Chondrocyte (in vitro differentiated cells): Measurements from ENCODE around the gene LRRC51. TPM values are rescaled to one million over a fixed set of nuclear protein-coding genes. Genes with fewer than 3 reads are reported as not detected.

ENCODE experiments used
- DNase-seq: peaks from one replicate; pipeline ENCODE4 v3.0.0; 2021; ENCODE audit warnings: mixed read lengths, low spot score
- H3K27ac Mint-ChIP-seq: one replicate; pipeline ENCODE4 v1.8.0; 2021; ENCODE audit warnings: mild to moderate bottlenecking, moderate library complexity, mixed read lengths; ENCODE audit not compliant: unreplicated experiment
- H3K27me3 Mint-ChIP-seq: 2 replicates; pipeline ENCODE4 v1.8.0; 2021; ENCODE audit warnings: low read depth, mixed read lengths
- H3K36me3 Mint-ChIP-seq: 2 replicates; pipeline ENCODE4 v1.8.0; 2021; ENCODE audit warnings: low read depth, mixed read lengths
- H3K4me1 Mint-ChIP-seq: 2 replicates; pipeline ENCODE4 v1.8.0; 2021; ENCODE audit warnings: low read depth, mild to moderate bottlenecking, mixed read lengths
- H3K4me3 Mint-ChIP-seq: one replicate; pipeline ENCODE4 v1.8.0; 2021; ENCODE audit warnings: mild to moderate bottlenecking, moderate library complexity, mixed read lengths; ENCODE audit not compliant: unreplicated experiment
- H3K9me3 Mint-ChIP-seq: 2 replicates; pipeline ENCODE4 v1.8.0; 2021; ENCODE audit warnings: low read depth, mixed read lengths
- CTCF ChIP-seq: fragments of 200-600 bp; sonication (generic); IDR thresholded peaks from 2 replicates; pipeline ENCODE4 v1.5.0; 2021; ENCODE audit warnings: antibody characterized with exemption, mild to moderate bottlenecking, moderate library complexity
- total RNA-seq: library from RNA; stranded (reverse); gene quantifications from 3 replicates; pipeline ENCODE4 v1.2.1, GENCODE V29; 2021

Gene LRRC51
- total RNA-seq, 1 donor from 2014 or later: 6.0 TPM

- H3K4me3 Mint-ChIP-seq: no peak overlapping the region
- H3K4me1 Mint-ChIP-seq: peaks cover 16% of the 10 kb centered on the region
- no peak overlapping the region for H3K27ac Mint-ChIP-seq
- no peak for DNase-seq
- H3K36me3 Mint-ChIP-seq: no peaks in the 10 kb centered on the region
- no peaks in the 10 kb centered on the region for H3K9me3 Mint-ChIP-seq
- TF ChIP-seq CTCF: no peak
- no peaks in the 10 kb centered on the region for H3K27me3 Mint-ChIP-seq
These were observed 3.4 kb downstream of the LRRC51 start for GRCh38 chr11:72084076-72084475.

GRCh38 chr11:72084965-72085364 is 4.3 kb downstream of the LRRC51 start:
- Mint-ChIP-seq H3K36me3 (peaks cover 1% of the 10 kb centered on the region), H3K4me1 (peaks cover 11% of the 10 kb centered on the region), H3K27ac (no peak overlapping the region), H3K4me3 (no peak overlapping the region), H3K9me3 (no peaks in the 10 kb centered on the region), H3K27me3 (no peaks in the 10 kb centered on the region)
- no peak for TF ChIP-seq CTCF
- no peak for DNase-seq

DNA sequence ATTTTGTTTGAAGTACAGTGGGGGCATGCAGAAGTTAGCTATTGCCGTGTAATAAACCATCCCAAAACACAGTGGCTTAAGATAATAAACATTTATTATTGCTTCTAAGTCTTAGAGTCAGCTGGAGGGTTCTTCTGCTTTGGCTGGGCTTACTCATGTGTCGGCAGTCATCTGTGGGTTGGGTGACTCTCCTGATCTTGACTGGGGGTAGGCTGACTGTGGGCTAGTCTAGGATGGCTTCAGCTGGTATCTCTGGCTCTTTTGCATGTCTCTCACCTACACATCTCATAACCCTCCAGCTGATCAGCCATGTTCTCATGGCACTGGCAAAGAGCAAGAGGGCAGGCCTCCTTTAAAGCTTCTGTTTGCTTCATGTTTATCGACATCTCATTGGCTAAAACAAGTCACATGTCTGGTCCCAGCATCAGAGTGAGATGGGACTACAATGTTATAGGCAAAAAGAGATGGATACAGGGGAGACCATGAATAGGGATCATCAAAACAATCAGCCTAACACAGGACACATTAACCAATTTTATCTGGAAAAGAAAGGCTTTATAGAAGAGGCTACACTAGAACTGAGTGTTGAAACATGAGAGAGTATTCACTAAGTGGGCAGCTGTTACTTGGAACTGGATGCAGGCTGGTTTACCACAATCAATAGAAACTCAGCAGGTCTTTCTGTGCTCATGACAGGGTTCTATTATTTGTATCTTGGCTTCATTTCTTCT is 5.1 kb downstream of the LRRC51 start:
- H3K36me3 Mint-ChIP-seq: peaks cover 1% of the 10 kb centered on the region
- DNase-seq: no peak
- no peak overlapping the region for H3K27ac Mint-ChIP-seq
- H3K4me1 Mint-ChIP-seq: peaks cover 9% of the 10 kb centered on the region
- TF ChIP-seq CTCF: no peak
- no peaks in the 10 kb centered on the region for H3K27me3 Mint-ChIP-seq
- H3K9me3 Mint-ChIP-seq: no peaks in the 10 kb centered on the region
- H3K4me3 Mint-ChIP-seq: no peak overlapping the region

- TF ChIP-seq CTCF: no peak
- Mint-ChIP-seq H3K36me3 (peaks cover 1% of the 10 kb centered on the region), H3K4me3 (no peak overlapping the region), H3K27ac (no peak overlapping the region), H3K9me3 (no peaks in the 10 kb centered on the region), H3K27me3 (no peaks in the 10 kb centered on the region), H3K4me1 (no peaks in the 10 kb centered on the region)
- DNase-seq: no peak
These were observed 7.6 kb downstream of the LRRC51 start for GRCh38 chr11:72088076-72088808.

- Mint-ChIP-seq H3K27me3 (no peaks in the 10 kb centered on the region), H3K36me3 (peaks cover 3% of the 10 kb centered on the region), H3K9me3 (no peaks in the 10 kb centered on the region), H3K4me1 (no peaks in the 10 kb centered on the region), H3K4me3 (no peak overlapping the region), H3K27ac (peak overlapping the region; percentile 14)
- DNase-seq: no peak
- peak; percentile 87 for TF ChIP-seq CTCF
These were observed 10.6 kb downstream of the LRRC51 start for GRCh38 chr11:72091292-72091691.
